Stimulated activated CD8-positive, alpha-beta memory T cell treated with anti-CD3 and anti-CD28 coated beads, Interleukin-12 subunit alpha, Interleukin-12 subunit beta, amount 100 ng/mL, for 1 hour (primary cell): ENCODE data around the gene SPC25.

Experiments
- DNase-seq: peaks from one replicate; pipeline ENCODE4 v3.0.0-alpha.2; 2020; ENCODE audit warnings: low read depth

The SPC25 gene

GRCh38 chr2:168843253-168843652, 47.0 kb downstream of the SPC25 start:
- DNase-seq = no peak

- DNase-seq = no peak
Measured at GRCh38 chr2:168841445-168841844, 48.8 kb downstream of the SPC25 start.

GRCh38 chr2:168835969-168836368, 54.3 kb downstream of the SPC25 start:
- DNase-seq = no peak

- no peak for DNase-seq
Measured at GRCh38 chr2:168831662-168832061, 58.6 kb downstream of the SPC25 start.

- no peak for DNase-seq
Measured at GRCh38 chr2:168830958-168831357, 59.3 kb downstream of the SPC25 start.

GRCh38 chr2:168825126-168825525, 65.1 kb downstream of the SPC25 start:
- DNase-seq = no peak

- no peak for DNase-seq
Measured at GRCh38 chr2:168821992-168822391, 68.2 kb downstream of the SPC25 start.

GRCh38 chr2:168821577-168821976, 68.7 kb downstream of the SPC25 start:
- no peak for DNase-seq
